ENCODE measurements around the gene SMG9. TPM values are rescaled to one million over a fixed set of nuclear protein-coding genes. Genes with fewer than 3 reads are reported as not detected.

The SMG9 gene
- total RNA-seq, 4 donors from 2014 or later, result 16.0 to 22.7 (median 21.1) TPM

DNA sequence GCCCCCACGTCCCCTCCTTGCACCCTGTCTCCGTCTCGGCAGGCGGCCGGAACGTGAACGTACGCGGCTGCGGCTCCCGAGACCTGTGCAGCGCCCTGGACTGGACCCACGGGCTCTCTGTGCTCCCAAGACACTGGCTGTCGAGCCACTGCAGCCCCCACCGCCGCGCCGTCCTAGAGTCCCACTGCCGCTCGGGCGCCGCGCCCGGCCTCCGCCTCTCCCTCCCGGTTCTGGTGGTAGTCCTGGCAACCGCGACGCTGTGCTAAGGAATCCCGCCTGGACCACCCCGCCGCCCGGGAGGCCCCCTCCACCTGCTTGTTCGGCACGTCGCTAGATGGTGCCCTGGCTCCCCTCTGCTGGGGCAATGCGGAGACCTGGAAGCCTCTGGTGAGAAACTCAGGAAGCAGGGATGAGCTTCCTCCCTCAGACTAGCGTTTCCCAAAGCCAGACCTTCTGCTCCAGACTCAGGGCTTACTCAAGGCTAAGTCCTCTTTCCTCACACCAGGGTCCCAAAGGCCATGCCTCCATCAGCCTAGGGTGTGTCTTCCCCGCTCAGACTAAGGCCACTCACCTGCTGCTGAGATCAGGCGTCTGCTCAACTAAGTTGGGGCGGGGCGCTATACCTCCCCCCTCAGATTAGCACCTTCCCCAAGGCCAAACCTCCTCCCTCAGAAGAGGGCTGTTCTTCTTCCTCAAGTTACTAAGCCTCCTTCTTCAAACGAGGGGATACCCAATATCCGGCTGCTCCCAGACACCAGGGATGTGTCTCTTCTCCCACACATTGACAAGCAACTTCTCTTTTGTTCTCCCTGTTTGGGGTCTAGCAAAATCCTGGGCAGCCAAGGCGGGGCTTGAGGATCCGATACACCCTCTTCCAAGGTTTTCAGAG lies 55.0 kb downstream of the SMG9 start:
- no peak for DNase-seq
- TF ChIP-seq POLR2A (IDR thresholded peaks at IDR 0.05), result no peak
- TF ChIP-seq, protein P1, sequence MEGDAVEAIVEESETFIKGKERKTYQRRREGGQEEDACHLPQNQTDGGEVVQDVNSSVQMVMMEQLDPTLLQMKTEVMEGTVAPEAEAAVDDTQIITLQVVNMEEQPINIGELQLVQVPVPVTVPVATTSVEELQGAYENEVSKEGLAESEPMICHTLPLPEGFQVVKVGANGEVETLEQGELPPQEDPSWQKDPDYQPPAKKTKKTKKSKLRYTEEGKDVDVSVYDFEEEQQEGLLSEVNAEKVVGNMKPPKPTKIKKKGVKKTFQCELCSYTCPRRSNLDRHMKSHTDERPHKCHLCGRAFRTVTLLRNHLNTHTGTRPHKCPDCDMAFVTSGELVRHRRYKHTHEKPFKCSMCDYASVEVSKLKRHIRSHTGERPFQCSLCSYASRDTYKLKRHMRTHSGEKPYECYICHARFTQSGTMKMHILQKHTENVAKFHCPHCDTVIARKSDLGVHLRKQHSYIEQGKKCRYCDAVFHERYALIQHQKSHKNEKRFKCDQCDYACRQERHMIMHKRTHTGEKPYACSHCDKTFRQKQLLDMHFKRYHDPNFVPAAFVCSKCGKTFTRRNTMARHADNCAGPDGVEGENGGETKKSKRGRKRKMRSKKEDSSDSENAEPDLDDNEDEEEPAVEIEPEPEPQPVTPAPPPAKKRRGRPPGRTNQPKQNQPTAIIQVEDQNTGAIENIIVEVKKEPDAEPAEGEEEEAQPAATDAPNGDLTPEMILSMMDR (IDR thresholded peaks at IDR 0.05), result no peak
- intact Hi-C loops (cut with DNase I), result no loop called here
- Histone ChIP-seq H3K9me3 (peaks cover 0 to 4% (median 0%) of the 10 kb centered on the region in 3 donors), H3K4me3 (peak overlapping the region; percentile 8 to 56 (median 30)), H3K4me1 (peaks cover 7 to 27% (median 16%) of the 10 kb centered on the region in 3 donors), H3K27ac (peak overlapping the region; percentile 58 to 77 (median 70)), H3K27me3 (peaks cover 0 to 29% (median 0%) of the 10 kb centered on the region in 4 donors), H3K36me3 (no peaks in the 10 kb centered on the region)
- 10 to 54% methylated on average over 10 to 34 of the region's 46 CpGs for WGBS, 2 donors

DNA sequence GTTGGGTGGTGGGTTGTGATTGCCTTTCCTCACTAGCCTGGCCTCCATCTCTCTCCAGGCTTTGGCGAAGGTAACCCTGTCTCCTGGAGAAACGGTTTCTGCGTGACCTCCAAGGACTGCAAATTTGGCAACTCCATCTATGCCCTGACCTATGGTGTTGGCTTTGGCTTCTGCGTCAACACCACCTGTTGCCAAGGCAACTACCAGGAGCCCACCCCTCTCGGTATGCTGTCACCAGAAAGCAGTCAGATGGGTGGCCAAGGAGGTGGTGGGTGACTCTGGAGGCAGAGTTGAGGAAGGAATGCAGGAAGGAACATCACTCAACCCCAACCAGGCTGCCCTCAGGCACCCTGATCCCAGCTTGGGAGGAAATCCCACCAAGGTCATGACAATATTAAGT lies 57.5 kb downstream of the SMG9 start:
- 69% methylated on average over 5 of the region's 5 CpGs; no CpG with 5 or more reads in 1 of the 2 donors for WGBS, 2 donors
- Histone ChIP-seq H3K9me3 (peaks cover 0 to 5% (median 1%) of the 10 kb centered on the region in 3 donors), H3K36me3 (no peaks in the 10 kb centered on the region), H3K4me3 (no peak overlapping the region), H3K27me3 (peaks cover 0 to 30% (median 0%) of the 10 kb centered on the region in 4 donors), H3K4me1 (peaks cover 7 to 27% (median 16%) of the 10 kb centered on the region in 3 donors), H3K27ac (no peak overlapping the region)
- TF ChIP-seq POLR2A (IDR thresholded peaks at IDR 0.05), result no peak
- TF ChIP-seq, protein P1 (IDR thresholded peaks at IDR 0.05), result no peak
- intact Hi-C loops (cut with DNase I), result no loop called here
- DNase-seq, result no peak

DNA sequence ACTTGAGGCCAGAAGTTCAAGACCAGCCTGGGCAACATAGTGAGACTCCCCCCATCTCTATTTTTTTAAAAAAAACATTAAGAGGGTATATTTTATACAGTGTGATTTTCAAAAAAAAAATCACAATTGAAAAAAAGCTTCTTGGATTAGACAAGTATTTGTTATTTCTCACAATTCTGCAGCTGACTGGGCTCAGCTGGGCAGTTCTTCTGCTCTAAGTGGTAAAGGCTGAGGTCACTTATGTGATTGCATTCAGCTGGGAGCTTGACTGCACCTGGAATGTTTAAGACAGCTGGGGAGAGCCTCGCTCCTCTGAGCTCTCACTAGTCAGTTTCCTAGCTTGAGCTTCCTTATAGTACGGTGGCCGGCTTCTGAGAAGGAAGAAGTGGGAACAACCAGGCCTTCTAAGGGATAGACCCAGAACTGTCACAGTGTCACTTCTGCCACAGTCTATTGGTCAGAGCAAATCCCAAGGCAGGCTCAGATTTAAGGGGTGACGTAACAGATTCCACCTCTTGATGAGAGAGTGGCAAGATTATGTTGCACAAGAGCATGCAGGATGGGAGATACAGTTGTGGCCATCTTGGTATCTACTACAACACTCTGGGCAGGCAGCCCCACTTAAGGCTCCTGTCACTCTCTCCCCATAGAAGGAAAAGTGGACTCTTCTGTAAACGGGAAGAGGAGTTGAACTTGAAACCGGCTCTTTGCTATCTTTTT lies 58.6 kb downstream of the SMG9 start:
- H3K27me3 ChIP-seq, result peaks cover 0 to 30% (median 0%) of the 10 kb centered on the region in 4 donors
- intact Hi-C loops (cut with DNase I), result no loop called here
- peaks cover 0 to 16% (median 7%) of the 10 kb centered on the region in 3 donors for H3K9me3 ChIP-seq
- no peak for DNase-seq
- H3K4me1 ChIP-seq, result peaks cover 7 to 23% (median 16%) of the 10 kb centered on the region in 3 donors
- no peak overlapping the region for H3K4me3 ChIP-seq
- no peak overlapping the region for H3K27ac ChIP-seq
- H3K36me3 ChIP-seq, result no peaks in the 10 kb centered on the region
- TF ChIP-seq, protein P1 (IDR thresholded peaks at IDR 0.05), result no peak
- no peak for TF ChIP-seq POLR2A (IDR thresholded peaks at IDR 0.05)
- WGBS, 2 donors, result 74 to 81% methylated on average over 5 to 6 of the region's 6 CpGs

DNA sequence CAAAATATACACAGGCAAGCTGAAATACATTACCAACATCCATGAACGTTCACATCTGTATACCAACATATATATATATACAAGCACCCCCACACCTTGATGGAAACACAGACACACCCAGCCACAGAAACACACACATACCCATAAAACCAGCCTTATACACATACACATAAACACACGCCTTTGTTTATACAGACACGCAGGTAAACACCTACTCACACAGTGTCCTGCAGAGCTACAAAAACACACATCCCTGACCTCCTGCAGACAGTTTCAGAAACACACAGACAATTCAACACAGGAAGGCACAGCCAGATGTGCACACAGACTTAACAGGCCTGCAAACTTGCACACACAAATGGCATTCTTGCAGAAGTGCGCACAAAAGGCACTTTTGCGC lies 60.2 kb downstream of the SMG9 start:
- WGBS, 2 donors, result 63 to 71% methylated on average over 5 of the region's 5 CpGs
- DNase-seq, result no peak
- Histone ChIP-seq H3K36me3 (no peaks in the 10 kb centered on the region), H3K9me3 (peaks cover 0 to 28% (median 7%) of the 10 kb centered on the region in 3 donors), H3K4me1 (peaks cover 5 to 7% (median 7%) of the 10 kb centered on the region in 3 donors), H3K27me3 (peaks cover 0 to 26% (median 0%) of the 10 kb centered on the region in 4 donors), H3K4me3 (no peak overlapping the region), H3K27ac (no peak overlapping the region)
- intact Hi-C loops (cut with DNase I), result no loop called here
- TF ChIP-seq, protein P1 (IDR thresholded peaks at IDR 0.05), result no peak
- TF ChIP-seq POLR2A (IDR thresholded peaks at IDR 0.05), result no peak

Measured in esophagus squamous epithelium (tissue), 5 donors.